Measurements from ENCODE around the gene CCDC191.

Gene CCDC191

DNA sequence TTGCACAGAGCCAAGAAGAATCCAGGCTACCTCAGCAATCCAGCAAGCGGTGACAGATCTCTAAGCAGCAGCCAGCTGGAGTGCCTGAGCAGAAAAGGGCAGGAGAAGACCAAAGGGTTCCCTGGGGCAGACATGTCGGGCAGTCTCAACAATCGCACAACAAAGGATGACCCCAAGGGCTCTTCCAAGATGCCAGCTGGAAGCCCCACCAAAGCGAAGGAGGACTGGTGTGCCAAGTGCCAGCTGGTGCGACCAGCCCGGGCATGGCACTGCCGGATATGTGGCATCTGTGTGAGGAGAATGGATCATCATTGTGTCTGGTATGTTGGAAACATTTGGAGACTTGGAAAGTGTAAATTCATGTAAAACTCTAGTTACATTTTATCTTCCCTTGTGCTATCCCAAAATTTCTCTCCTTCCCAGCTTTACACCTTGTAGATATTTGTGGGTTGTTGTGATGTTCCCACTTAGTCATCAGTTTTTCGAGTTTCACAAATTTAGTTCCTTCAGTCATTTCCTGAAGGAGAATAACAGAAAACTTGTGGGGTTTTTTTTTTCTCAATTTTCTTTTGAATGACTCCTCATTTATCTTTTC, 102.1 kb downstream of the CCDC191 start:
- no peak for DNase-seq

DNA sequence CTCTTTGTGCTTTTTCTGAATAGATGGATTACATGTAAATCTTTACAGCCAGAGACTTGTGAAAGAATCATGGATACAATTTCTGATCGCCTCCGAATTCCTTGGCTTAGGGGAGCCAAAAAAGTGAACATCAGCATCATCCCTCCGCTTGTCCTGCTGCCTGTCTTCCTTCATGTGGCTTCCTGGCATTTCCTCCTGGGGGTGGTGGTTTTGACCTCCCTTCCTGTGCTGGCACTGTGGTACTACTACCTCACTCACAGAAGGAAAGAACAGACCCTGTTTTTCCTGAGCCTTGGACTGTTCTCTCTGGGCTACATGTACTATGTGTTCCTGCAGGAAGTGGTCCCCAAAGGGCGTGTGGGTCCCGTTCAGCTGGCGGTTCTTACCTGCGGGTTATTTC, 102.6 kb downstream of the CCDC191 start:
- DNase-seq, result no peak

DNA sequence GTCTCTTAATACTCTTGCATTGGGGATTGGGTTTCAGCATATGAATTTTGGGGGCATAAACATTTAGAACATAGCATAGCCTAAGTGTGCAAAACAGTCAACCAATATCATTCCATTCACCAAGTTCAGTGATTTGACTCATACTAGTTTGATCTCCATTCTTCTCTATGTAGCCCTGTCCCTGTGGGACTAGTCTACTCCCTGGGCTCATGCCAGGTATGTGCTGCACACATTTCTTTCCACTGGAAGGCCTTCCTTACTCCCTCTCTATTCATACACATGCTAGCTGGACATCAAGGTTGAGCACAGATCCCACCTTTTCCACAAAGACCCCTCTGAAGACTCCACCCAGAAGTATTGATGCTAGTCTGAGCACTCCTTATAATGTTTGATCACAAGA, 103.4 kb downstream of the CCDC191 start:
- DNase-seq, result no peak

DNA sequence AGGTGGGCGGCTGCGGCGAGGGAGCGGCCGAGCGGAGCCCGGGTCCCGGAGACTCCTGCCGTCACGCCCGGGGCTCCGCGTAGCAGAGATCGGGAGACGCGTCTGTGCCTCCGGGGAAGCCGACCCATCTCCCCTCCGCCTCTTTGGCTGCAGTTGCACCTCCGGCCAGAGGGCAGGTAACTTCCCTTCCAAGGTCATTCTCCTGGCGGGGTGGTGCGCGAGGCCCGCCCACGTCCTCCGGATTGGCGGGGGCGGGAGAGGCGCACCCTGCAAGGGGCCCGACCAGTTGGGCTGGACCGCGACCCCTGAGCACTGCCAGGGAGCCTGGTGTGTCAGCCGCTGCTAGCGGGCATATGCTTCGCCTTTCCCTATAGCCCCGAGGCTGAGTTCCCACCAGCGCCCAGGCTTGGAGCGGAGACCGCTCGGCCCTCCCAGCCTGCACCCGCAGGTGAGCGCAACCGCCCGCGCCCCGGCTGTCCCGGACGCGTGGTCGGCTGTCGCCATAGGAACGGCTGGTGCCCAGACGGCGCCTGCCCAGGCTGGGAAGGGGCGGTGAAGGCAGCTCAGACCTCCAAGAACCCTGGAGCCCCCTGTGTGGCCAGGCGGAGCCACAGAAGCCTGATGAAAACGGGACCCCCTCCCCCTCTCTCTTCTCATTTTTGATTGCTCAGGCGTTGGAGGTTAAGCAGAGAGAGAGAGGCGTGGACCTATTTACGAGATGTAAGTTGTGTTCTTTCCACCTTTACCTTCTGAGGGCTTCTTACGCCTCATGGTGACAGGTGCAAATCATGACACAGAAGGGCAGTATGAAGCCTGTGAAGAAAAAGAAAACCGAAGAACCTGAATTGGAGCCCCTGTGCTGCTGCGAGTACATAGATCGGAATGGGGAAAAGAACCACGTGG, 108.1 kb downstream of the CCDC191 start:
- peak; percentile 42 for DNase-seq

DNA sequence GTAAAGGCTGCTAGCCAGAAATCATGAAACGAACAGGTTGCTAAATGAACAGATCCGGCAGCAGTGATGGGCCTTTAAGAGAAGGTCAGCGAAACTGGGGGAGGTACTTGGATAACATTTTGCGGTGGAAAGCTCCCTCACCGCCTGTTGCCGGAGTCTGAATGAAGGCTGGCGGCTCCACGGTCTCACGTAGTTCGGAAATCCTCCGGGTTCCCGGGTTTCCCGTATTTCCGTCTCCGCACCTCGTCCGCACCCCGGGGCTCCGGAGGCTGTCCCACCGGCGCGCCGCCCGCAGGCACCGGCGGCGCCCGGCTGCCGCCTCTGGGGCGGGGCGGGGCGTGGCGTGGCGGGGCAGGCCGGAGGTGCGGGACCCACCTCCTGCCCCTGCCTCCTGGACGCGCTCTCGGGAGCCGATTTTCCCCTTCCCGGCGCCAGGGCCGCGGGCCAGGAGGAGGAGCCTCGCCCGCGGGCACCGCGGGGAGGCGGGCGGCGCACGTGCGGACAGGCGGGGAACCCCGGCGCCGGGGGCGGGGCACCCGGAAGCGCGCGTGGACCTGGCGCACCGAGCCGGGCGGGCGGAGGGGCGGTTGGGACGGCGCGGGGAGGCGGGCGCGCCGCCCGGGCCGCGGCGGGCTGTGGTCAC, 108.8 kb downstream of the CCDC191 start, which contains the start of gene ZDHHC23:
TSS of gene ZDHHC23 (plus strand) at position 642 of the 643 bp plus-strand sequence. CDS start 790 bp downstream, outside the sequence.
- DNase-seq, result peak; percentile 76

DNA sequence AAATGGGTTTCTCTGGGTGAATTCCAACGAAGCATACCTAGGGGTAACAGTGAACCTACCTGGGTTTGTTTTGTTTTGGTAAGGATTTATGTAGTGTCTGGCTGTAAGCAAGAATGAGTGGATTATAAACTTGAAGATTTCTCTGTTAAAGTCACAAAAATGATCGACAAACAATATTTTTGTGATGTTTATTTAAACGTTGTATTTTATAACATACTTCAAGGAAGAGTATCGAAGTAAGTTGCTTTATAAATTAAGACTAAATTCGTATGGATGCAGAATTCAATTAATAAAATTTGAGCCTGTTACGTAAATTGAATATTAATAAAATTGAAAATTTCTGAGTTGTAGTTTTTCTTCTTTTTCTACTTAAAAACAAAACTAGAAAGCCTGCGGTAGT, 109.5 kb downstream of the CCDC191 start:
- no peak for DNase-seq

DNA sequence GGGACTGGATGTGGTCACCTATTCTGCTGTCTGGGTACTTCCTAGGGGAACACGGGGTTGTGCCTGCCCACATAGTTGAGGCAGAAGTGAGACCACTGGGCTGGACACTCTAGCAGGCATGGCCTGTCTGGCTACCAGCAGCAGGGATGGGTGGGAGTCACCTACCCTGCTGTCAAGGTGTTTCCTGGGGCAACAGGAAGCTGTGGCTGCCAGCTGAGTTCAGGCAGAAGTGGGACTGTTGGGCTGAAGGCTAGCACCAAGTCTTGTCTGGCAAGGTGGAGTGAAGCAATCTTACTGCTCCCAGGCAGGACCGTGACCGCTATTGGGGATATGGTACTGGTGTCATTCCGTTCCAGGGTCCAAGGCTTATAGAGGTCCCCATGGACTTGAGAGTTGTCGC, 128.8 kb downstream of the CCDC191 start:
- DNase-seq, result no peak

DNA sequence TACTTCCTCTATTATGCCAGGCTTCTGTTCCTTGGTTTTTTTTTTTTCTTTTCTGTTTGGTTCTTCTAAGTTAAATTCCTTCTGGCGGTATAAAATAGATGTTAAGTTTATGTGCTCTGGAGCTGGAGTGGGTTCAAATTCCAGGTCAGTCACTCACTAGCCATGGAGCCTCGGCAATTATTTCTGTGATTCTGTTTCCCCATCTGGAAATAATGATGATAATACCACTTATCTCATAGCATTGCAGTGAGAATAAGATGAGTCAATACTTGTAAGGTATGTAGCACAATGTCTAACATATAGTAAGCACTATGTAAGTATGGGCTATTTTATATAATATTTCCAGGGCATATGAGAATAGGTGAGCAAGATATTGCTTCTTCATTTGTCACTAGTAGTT, 141.7 kb downstream of the CCDC191 start:
- no peak for DNase-seq

All from left hindlimb (tissue), 1 donor.